Nucleus accumbens (tissue), 56 donors: ENCODE data around the gene PKP4.

Experiments used
- DNase-seq, 56 donors: peaks; one replicate each; lab custom pipeline; 2025; lab: John Stamatoyannopoulos, UW

Gene PKP4

DNA sequence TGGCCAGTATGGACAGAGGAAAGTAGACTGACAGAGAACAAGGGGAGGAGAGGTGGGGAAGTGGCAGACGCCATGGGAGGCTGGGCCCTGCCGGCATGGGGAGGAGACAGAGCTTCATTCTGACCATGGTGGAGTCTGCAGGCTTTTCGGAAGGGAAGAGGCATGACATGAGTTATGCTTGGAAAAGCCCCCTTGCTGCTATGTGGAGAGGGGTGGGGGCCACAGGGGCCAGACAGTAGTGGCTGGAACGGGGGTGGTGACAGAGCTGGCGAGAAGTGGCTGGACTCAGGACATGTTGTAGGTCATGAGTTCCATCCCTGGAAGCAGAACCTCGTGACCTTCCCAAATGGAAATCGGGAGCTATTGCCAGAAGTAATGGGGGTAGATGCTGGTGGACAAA lies 271.7 kb downstream of the PKP4 start:
- no peak for DNase-seq

DNA sequence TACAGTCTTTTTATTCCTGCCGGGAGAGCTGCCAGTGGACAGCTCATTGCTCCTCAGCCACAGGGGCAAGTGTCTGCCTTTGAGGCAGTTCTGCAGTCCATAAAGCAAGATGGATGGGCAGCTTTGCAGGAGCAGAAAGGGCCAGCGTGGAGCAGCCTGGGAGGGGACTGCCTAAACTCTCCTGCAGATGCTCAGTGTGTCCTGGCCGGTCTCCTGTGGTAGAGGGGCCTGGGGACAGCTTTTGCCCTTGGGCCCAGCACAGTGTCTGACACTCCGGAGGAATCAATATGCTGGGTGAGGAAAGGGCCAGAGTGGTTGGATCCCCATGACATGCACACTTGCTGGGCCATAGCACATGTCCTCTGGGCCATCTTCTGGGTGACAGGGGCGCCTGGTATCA lies 272.7 kb downstream of the PKP4 start:
- no peak for DNase-seq

DNA sequence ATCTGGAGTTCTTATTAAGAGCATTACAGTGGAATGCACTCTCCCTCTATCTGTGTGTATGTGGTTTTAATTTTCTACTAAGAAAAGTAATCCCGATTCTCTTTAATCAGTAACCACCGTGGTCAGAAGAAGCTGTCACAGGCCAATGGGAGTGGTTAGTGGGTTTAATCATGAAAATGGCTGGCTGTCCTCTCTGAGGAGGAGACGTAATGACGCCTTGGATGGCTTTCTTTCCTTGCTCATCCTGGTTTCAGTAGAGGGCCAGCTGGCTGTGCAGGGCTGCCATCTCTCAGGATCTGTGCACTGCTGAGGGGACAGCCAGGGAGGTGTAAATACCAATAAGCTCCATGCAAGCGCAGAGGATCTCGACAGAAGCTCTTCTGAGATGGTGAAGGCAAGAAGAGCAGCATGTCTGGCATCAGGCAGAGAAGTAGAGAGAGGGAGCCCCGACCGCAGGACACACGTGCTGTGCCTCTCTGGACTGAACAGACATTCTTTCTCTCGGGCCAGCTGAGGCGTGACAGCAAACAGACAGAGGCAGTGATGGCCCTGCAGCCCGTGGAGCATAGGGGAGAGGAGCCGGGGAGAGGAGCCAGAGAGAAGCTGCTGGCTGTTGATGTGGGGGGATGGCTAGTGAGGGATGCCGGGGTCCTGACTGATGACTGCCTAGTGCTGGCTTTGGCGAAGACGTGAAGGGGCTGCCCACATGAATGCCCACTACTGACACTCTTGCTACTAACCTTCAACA lies 273.3 kb downstream of the PKP4 start:
- DNase-seq: peak in 47 of 56 donors; percentile 10 to 85 (median 48)

GRCh38 chr2:158730621-158731140 lies 273.9 kb downstream of the PKP4 start:
- DNase-seq: no peak

GRCh38 chr2:158731386-158731785 lies 274.6 kb downstream of the PKP4 start:
- DNase-seq: no peak
